ENCODE measurements around the gene TMED5. TPM values are rescaled to one million over a fixed set of nuclear protein-coding genes. Genes with fewer than 3 reads are reported as not detected.
A peak's percentile ranks its signal among the peaks of the same experiment; 100 is the strongest.
"Not testable (repeated sequence)": the region's sequence is repeated elsewhere in the genome, so short reads cannot be mapped to it uniquely, and the experiment has no call there.

Gene TMED5
- 91.5 and 110 TPM in 2 replicates for total RNA-seq (2014; rRNA removed; shearing (Covaris generic))

GRCh38 chr1:93179886-93180722, at the start of gene TMED5:
Gene TMED5, minus strand, starts transcription at chr1:93180413. Its CDS starts 171 bp downstream, at chr1:93180242.
- peak; percentile 100 for DNase-seq (ENCODE audit: low read depth)

DNA sequence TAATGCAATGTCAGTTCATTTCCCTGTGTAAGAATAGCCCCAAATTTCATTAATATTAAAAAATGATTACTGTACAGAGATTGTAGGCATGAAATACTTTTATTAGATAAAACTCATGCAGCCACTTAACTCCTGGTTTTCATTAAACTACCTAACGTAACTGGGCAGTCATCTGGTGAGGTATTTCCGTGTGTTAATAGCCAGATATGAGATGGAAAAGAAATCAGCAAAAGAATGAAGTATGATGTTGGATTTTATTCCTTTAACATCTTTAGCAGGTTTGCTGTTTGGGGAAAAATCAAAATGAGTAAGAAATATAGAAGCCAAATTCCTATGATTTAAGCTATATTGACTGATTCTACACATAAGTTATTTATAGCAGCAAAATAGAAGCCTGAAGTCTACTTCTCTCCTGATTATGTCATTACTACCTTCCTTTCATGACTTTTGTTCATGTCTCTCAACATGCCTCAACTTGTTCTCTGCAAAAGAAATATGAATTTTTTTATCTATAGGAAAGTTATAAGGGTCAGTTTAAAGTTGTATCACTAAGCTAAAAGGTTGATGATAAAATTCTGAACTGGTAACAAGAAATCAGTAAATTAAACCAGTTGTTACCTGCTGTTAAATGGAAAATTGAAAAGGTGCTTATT, 42.9 kb upstream of the TMED5 start:
- DNase-seq (ENCODE audit: low read depth) = no peak

GRCh38 chr1:93221913-93222312, 41.7 kb upstream of the TMED5 start:
- no peak for DNase-seq (ENCODE audit: low read depth)

DNA sequence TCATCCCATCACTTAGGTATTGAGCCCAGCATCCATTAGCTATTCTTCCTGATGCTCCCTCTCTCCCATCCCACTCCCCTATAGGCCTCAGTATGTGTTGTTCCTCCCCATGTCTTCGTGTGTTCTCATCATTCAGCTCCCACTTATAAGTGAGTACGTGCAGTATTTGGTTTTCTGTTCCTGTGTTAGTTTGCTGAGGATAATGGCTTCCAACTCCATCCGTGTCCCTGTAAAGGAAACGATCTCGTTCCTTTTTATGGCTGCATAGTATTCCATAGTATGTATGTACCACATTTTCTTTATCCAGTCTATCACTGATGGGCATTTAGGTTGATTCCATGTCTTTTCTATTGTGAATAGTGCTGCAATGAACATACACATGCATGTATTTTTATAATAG, 40.5 kb upstream of the TMED5 start:
- DNase-seq (ENCODE audit: low read depth) = not testable (repeated sequence)

DNA sequence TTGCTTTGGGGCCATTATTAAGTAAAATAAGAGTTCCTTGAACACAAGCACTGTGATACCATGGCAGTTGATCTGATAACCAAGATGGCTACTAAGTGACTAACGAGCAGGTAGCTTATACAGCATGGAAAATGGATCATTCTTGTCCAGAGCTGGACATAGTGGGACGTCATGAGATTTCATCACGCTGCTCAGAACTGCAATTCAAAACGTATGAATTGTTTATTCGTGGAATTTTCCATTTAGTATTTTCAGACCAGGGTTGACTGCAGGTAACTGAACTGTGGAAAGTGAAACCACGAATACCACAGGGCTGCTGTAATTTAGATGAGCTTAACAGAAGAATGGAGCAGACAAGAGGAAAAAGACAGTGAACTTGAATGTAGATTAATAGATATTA, 39.2 kb upstream of the TMED5 start:
- DNase-seq (ENCODE audit: low read depth) = no peak

- DNase-seq (ENCODE audit: low read depth) = no peak
Measured at GRCh38 chr1:93215322-93215721, 35.1 kb upstream of the TMED5 start.

DNA sequence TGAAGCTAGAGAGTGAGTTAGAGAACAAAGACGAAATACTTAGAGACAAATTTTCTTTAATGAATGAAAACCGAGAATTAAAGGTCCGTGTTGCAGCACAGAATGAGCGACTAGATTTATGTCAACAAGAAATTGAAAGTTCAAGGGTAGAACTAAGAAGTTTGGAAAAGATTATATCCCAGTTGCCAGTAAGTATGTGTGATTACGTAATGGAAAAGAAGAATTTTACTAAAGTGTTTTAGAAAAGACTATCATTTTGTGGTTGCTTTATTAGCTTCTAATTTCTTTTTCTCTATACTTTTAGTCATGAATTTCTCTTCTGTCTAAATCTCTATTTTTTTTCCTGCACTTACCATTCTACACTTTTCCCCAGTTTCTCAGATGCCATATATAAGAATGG, 27.0 kb upstream of the TMED5 start:
- no peak for DNase-seq (ENCODE audit: low read depth)

DNA sequence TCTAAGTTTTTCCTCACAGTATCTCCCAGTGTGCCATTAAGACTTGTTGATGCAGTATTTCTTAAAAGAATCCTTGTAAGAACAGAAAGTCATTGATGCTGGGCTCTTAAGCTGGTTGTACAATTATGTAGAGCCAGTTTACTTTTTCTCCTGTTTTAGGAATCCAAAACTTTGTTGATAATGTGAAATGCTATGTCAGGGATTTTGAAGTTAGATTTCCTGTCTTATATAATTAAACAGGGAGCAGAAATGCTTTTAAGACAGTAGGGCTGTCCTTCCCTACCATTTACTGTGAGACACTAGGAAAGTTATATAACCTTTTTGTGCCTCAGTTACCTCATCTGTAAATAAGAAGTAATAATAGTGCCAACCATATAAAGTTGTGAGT, 26.3 kb upstream of the TMED5 start:
- no peak for DNase-seq (ENCODE audit: low read depth)

DNA sequence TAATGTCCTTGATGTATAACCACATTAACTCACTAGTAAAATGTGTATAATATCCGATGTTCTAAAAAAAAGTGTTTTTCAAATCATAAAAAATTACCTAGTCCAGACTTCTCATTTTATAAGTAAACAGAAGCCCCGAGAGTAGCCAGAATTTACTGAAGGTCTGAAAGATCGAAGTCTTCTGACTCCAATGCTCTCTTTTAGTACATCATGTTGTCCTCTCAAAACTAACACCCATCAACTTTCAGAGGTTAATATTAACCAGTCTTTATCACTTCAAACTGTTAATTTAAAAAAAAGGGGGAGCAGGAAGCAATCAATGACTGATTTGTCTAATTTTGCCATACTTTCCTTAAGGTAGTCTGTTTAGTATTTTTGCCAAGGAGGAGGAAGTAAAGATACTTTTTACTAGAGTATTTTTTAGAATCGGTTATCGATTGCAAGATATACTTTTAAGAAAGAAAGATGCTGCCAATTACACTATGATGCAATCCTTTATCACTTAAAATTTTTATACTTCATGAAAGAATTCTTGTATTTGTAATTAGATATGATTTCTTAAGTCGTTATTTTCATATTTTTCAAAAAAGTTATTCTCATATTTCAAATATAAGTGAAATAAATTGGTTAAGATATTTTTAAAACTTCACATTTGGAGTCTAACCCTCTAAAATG, 25.8 kb upstream of the TMED5 start:
- DNase-seq (ENCODE audit: low read depth) = no peak

- no peak for DNase-seq (ENCODE audit: low read depth)
Measured at GRCh38 chr1:93200714-93201113, 20.5 kb upstream of the TMED5 start.

GRCh38 chr1:93200086-93200620, 19.9 kb upstream of the TMED5 start:
- no peak for DNase-seq (ENCODE audit: low read depth)

DNA sequence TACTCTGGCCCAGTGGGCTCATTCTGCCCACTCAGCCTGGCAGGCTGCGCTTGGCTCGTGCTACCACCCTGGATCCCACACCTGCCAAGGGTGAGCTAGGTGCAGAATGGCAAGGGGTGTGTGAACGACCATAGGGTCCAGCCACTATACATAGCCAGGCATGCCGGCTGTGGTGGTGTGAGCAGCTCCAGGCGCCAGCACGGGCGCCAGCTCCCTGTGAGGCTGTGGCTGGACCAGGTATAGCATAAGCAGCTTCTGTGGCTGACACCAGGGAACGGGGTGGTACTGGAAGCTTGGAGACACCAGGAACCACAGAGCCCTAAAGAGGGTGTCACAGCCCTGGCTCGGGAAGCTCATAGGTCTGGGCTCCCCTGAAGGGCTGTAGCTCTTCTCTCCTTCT, 18.9 kb upstream of the TMED5 start:
- no peak for DNase-seq (ENCODE audit: low read depth)

GRCh38 chr1:93196591-93196990, 16.4 kb upstream of the TMED5 start:
- DNase-seq (ENCODE audit: low read depth) = no peak

GRCh38 chr1:93194231-93194990, 14.2 kb upstream of the TMED5 start:
- no peak for DNase-seq (ENCODE audit: low read depth)

GRCh38 chr1:93190432-93190831, 10.2 kb upstream of the TMED5 start:
- DNase-seq (ENCODE audit: low read depth) = no peak

GRCh38 chr1:93186667-93187066, 6.5 kb upstream of the TMED5 start:
- no peak for DNase-seq (ENCODE audit: low read depth)

DNA sequence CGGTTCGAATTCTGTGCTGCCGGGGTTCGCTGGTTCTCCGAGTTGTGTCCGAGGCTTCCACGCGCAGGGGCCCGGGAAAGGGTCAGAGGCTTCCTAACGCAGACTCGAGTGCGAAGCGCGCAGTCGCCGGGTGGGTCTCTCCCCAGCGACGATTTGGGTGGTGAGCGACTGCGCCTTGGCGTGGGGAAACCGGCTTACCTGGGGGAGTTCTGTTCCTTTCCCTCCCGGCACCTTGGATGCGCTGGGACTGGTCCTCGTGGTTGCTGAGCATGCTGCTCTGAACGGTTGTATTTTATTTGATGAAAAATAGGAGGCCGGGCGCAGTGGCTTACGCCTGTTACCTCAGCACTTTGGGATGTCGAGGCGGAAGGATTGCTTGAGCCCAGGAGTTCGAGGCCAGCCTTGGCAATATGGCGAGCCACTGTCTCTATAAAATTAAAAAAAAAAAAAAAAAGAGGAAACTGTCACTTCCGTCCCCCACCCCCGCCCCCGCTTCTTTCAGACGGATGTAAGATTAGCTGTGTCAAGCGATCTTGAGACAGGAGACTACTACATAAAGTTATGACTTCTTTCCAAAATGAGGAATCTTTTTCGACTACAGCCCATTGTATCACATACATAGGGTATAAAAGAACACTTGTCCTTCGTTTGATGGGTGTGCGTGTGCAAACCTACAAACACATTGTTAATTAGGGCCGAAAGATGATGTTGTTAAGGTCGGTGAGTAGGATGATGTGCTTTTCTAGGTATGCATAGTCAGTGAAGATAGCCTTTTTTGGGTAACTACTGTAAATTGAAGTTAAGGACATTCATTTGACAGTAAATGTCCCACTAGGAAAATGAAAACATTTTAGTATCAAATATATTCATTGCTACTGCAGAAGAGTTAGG, 755 bp upstream of the TMED5 start, which contains the start of gene CCDC18:
CCDC18 (plus strand) TSS at position 2 of the 891 bp plus-strand sequence. CDS start 2,638 bp downstream, outside the sequence.
- peak; percentile 84 for DNase-seq (ENCODE audit: low read depth)

DNA sequence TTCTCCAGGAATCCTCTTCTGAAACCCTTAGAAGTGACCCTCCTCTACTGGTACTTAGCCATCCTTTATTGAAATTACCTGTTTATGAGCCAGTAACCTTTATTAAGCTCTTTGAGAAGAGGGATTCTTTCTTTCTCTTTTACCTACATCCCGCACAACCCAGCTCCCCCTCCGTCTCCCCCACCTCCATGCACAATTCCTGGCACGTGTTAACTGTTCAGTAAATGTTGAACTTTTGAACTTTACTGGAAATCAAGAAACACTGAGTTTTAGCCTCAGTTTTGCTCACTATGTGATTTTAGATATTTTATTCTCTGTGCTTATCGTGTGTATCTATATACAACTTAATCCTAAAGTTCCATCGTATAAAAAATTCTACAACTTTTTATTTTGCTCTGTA, 1.8 kb downstream of the TMED5 start:
- DNase-seq (ENCODE audit: low read depth) = peak; percentile 47

DNA sequence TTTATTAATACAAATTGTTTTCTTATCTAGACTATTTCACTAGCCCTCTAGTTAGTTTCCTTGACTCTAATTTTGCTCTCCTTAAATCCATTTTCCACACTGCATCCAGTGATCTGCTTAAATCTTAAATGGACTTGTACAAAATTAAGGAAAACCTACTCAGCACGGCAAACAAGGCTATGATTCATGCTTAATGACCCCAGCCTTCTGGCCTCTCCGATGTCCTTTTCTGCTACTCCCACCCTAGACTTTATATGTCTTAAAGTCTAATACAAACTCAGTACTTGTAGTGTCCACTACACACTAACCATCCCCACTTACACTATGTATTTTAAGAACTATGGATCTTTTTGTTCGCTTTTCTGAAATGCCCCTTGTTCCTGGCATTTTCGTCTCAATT, 2.2 kb downstream of the TMED5 start:
- peak; percentile 45 for DNase-seq (ENCODE audit: low read depth)

GRCh38 chr1:93174638-93175037, 5.6 kb downstream of the TMED5 start:
- DNase-seq (ENCODE audit: low read depth) = not testable (repeated sequence)

Measured in Daoy (cell line).